Bronchial epithelial cell (primary cell): ENCODE results near the gene CHIC2. TPM values are rescaled to one million over a fixed set of nuclear protein-coding genes. Genes with fewer than 3 reads are reported as not detected.

Experiments
- DNase-seq: peaks from one replicate; pipeline ENCODE4 v3.0.0-alpha.2; 2010; ENCODE audit warnings: low read depth
- FAIRE-seq: peaks from 2 replicates; lab custom pipeline; 2011; peaks lifted over from hg19 to GRCh38; lab: Jason Lieb, UNC
- H3K27me3 ChIP-seq: 2 replicates; pipeline ENCODE4 v1.5.1; 2011; ENCODE audit warnings: low read length; ENCODE audit not compliant: control insufficient read depth, insufficient read depth
- H3K36me3 ChIP-seq: 2 replicates; pipeline ENCODE4 v1.5.1; 2011; ENCODE audit warnings: low read length; ENCODE audit not compliant: control insufficient read depth, insufficient read depth
- H3K4me3 ChIP-seq: 2 replicates; pipeline ENCODE4 v1.5.1; 2011; ENCODE audit warnings: mild to moderate bottlenecking, low read depth, low read length, control low read depth
- CTCF ChIP-seq: IDR thresholded peaks from 2 replicates; pipeline ENCODE4 v1.5.1; 2011; ENCODE audit warnings: mild to moderate bottlenecking, moderate library complexity, low read length, control low read depth, inconsistent platforms; ENCODE audit not compliant: insufficient read depth, severe bottlenecking
- total RNA-seq: library from RNA; depleted of rRNA; stranded (reverse); fragments of >200 nt; gene quantifications from 2 replicates; pipeline ENCODE4 v1.2.1, GENCODE V29; 2014

Gene CHIC2
- total RNA-seq, 1 donor from 2014 or later: 36.1 TPM

GRCh38 chr4:53960843-53961242 is 103.6 kb downstream of the CHIC2 start:
- no peak for TF ChIP-seq CTCF
- no peak overlapping the region for H3K4me3 ChIP-seq

More at GRCh38 chr4:53960843-53961242, 103.6 kb downstream of the CHIC2 start:
- no peak for FAIRE-seq
- no peak for DNase-seq
- Histone ChIP-seq H3K27me3 (no peaks in the 10 kb centered on the region), H3K36me3 (no peaks in the 10 kb centered on the region)

Other genes with a start within 250 kb of the CHIC2 start
- not detected in 2 replicates for gene GSX2, start 35.6 kb upstream of the CHIC2 start, total RNA-seq
- gene PDGFRA, start 164.7 kb upstream of the CHIC2 start, total RNA-seq: 0.26 and 2.1 TPM in 2 replicates